Panc1 (cell line): Measurements from ENCODE around the gene SLC2A5. TPM values are rescaled to one million over a fixed set of nuclear protein-coding genes. Genes with fewer than 3 reads are reported as not detected.

ENCODE experiments used
- ATAC-seq: fragments of 200-7000 bp; cut with Tn5 transposase; 2 replicates; pipeline ENCODE4 v1.9.1; 2020; ENCODE audit warnings: mild to moderate bottlenecking, moderate library complexity
- BruUV-seq: library from RNA; stranded (reverse); fragments of 400-500 nt; replicated peaks from 2 replicates; lab custom pipeline; 2021; lab: Mats Ljungman, UMichigan
- CTCF ChIA-PET: fragments of 300-600 bp; sonication (Branson Sonifier 250); formaldehyde crosslinking; loops from one replicate; lab custom pipeline; 2022; ENCODE audit warnings: antibody characterized with exemption; lab: Charles Lee
- POLR2A ChIA-PET: fragments of 300-600 bp; sonication (Branson Sonifier 250); formaldehyde crosslinking; loops from one replicate; lab custom pipeline; 2022; ENCODE audit warnings: antibody characterized with exemption; lab: Charles Lee
- DNase-seq: peaks from one replicate; pipeline ENCODE4 v3.0.0-alpha.2; 2010; ENCODE audit warnings: low read depth, low spot score
- H3K27ac ChIP-seq: 2 replicates; pipeline ENCODE4 v1.5.1; 2011; ENCODE audit warnings: mild to moderate bottlenecking, low read length, inconsistent platforms
- H3K27me3 ChIP-seq: fragments of 200-500 bp; sonication (Bioruptor generic); 2 replicates; pipeline ENCODE4 v1.6.0; 2014; ENCODE audit warnings: low read length, inconsistent platforms; ENCODE audit not compliant: control insufficient read depth, insufficient read depth
- H3K36me3 ChIP-seq: fragments of 200-500 bp; sonication (Bioruptor generic); 2 replicates; pipeline ENCODE4 v1.5.1; 2014; ENCODE audit warnings: inconsistent platforms, mild to moderate bottlenecking, low read length, moderate library complexity; ENCODE audit not compliant: control insufficient read depth, insufficient read depth
- H3K4me1 ChIP-seq: 2 replicates; pipeline ENCODE4 v1.5.1; 2011; ENCODE audit warnings: inconsistent platforms, mild to moderate bottlenecking, low read length, moderate library complexity; ENCODE audit not compliant: control insufficient read depth, insufficient read depth
- H3K4me3 ChIP-seq, 2 experiments: 2 replicates each; pipeline ENCODE4 v1.5.1; 2011 to 2012; ENCODE audit warnings: low read depth in 2 of 2, low read length in 2 of 2, mild to moderate bottlenecking in 2 of 2, inconsistent platforms in 1 of 2, moderate library complexity in 1 of 2
- H3K9me3 ChIP-seq: fragments of 200-500 bp; sonication (Bioruptor generic); 2 replicates; pipeline ENCODE4 v1.5.1; 2014; ENCODE audit warnings: low read depth, mild to moderate bottlenecking, inconsistent platforms, low read length, moderate library complexity; ENCODE audit not compliant: control insufficient read depth, insufficient read depth
- CTCF ChIP-seq: fragments of 450-650 bp; IDR thresholded peaks from 2 replicates; pipeline ENCODE4 v1.5.1; 2017; ENCODE audit warnings: mild to moderate bottlenecking
- POLR2AphosphoS5 ChIP-seq: IDR thresholded peaks from 2 replicates; pipeline ENCODE4 v1.6.1; 2012; ENCODE audit warnings: mild to moderate bottlenecking, low read depth, low read length, moderate library complexity
- REST ChIP-seq, 2 experiments: IDR thresholded peaks; 2 replicates each; pipeline ENCODE4 v1.6.1; 2011 to 2012; ENCODE audit warnings: low read depth in 2 of 2, control low read depth in 1 of 2, low read length in 1 of 2, mild to moderate bottlenecking in 1 of 2, moderate library complexity in 1 of 2; ENCODE audit not compliant: insufficient read depth in 1 of 2
- SIN3A ChIP-seq: IDR thresholded peaks from 2 replicates; pipeline ENCODE4 v1.6.1; 2012; ENCODE audit warnings: low read depth, mild to moderate bottlenecking, low read length, moderate library complexity, borderline replicate concordance; ENCODE audit not compliant: insufficient read depth
- TCF7L2 ChIP-seq: IDR thresholded peaks from 2 replicates; pipeline ENCODE4 v1.6.1; 2011; ENCODE audit warnings: mild to moderate bottlenecking, low read depth, low read length, inconsistent platforms
- in situ Hi-C: cut with HindIII; loops from 2 replicates; pipeline ENCODE4 v1.10.0; 2016; ENCODE audit warnings: low sequenced_read_pairs, low pct_unique_long_range_greater_than_20kb
- intact Hi-C: fragments of 100-400 bp; cut with micrococcal nuclease; formaldehyde crosslinking; loops from one replicate; pipeline ENCODE4 v1.10.0; 2022; ENCODE audit not compliant: unreplicated experiment
- total RNA-seq: library from RNA; stranded (reverse); gene quantifications from one replicate; pipeline ENCODE4 v1.2.1, GENCODE V29; 2021; ENCODE audit not compliant: unreplicated experiment

The SLC2A5 gene
- total RNA-seq, 1 experiment from 2014 or later = 0.26 TPM

- Histone ChIP-seq H3K9me3 (no peaks in the 10 kb centered on the region), H3K4me1 (no peaks in the 10 kb centered on the region; the same call in 1 of the 2 replicates), H3K27ac (no peak overlapping the region), H3K4me3 (no peak overlapping the region), H3K36me3 (no peaks in the 10 kb centered on the region), H3K27me3 (no peaks in the 10 kb centered on the region)
- CTCF ChIA-PET = no interaction called here
- intact Hi-C loops (no loop called here), in situ Hi-C loops (no loop called here)
- no peak for DNase-seq
- POLR2A ChIA-PET = no interaction called here
- no TSS peak for BruUV-seq
- TF ChIP-seq REST (IDR thresholded peaks at IDR 0.05; ENCODE audit: insufficient read depth in 1 of 2, low read depth in 2 of 2, low read length in 1 of 2) (no peak), TCF7L2 (no peak), CTCF (no peak)
- ATAC-seq = no peak
Measured at GRCh38 chr1:9078015-9078751, 8.7 kb upstream of the SLC2A5 start.

- no peak for TF ChIP-seq CTCF
- TF ChIP-seq SIN3A = no peak
- no peak for TF ChIP-seq REST (IDR thresholded peaks at IDR 0.05; ENCODE audit: insufficient read depth in 1 of 2, low read depth in 2 of 2, low read length in 1 of 2)
- TF ChIP-seq POLR2AphosphoS5 = no peak
- no peak for TF ChIP-seq TCF7L2
- no peak overlapping the region for H3K4me3 ChIP-seq
- CTCF ChIA-PET = interaction anchor here (1.1 kb wide), 1 partner anchor 15 kb away, joined by 8 read pairs; no protein-coding TSS in a partner anchor
- in situ Hi-C loops (no loop called here), intact Hi-C loops (no loop called here)
- DNase-seq (no peak), ATAC-seq (no peak)
- no TSS peak for BruUV-seq
- no peaks in the 10 kb centered on the region for H3K27me3 ChIP-seq
- H3K4me1 ChIP-seq = no peaks in the 10 kb centered on the region
- H3K27ac ChIP-seq = no peak overlapping the region
- H3K9me3 ChIP-seq = no peaks in the 10 kb centered on the region
- no peaks in the 10 kb centered on the region for H3K36me3 ChIP-seq
- POLR2A ChIA-PET = interaction anchor here (0.6 kb wide), 2 partner anchors 130 to 307 kb away, joined by 3 to 4 read pairs; no protein-coding TSS in a partner anchor
Measured at GRCh38 chr1:9075022-9075421, 5.6 kb upstream of the SLC2A5 start.
